Neuronal stem cell (in vitro differentiated cells): Measurements from ENCODE around the gene PIK3CD.

Experiments
- DNase-seq: peaks from one replicate; pipeline ENCODE4 v3.0.0-alpha.2; 2013; ENCODE audit warnings: low spot score
- H2AFZ ChIP-seq: one replicate; pipeline ENCODE4 v1.6.1; 2013; ENCODE audit warnings: mild to moderate bottlenecking, low read length, inconsistent platforms
- H2AK5ac ChIP-seq: 2 replicates; pipeline ENCODE4 v1.6.1; 2013; ENCODE audit warnings: low read depth, mild to moderate bottlenecking, inconsistent platforms, low read length, moderate library complexity, mixed read lengths
- H2BK120ac ChIP-seq: 2 replicates; pipeline ENCODE4 v1.6.1; 2013; ENCODE audit warnings: low read depth, mild to moderate bottlenecking, inconsistent platforms, low read length, moderate library complexity, mixed read lengths
- H2BK12ac ChIP-seq: one replicate; pipeline ENCODE4 v1.6.1; 2013; ENCODE audit warnings: low read length, inconsistent platforms
- H2BK15ac ChIP-seq: 2 replicates; pipeline ENCODE4 v1.6.1; 2013; ENCODE audit warnings: mild to moderate bottlenecking, low read length, inconsistent platforms, mixed read lengths
- H2BK5ac ChIP-seq: one replicate; pipeline ENCODE4 v1.6.1; 2013; ENCODE audit warnings: inconsistent platforms, mild to moderate bottlenecking, low read length, moderate library complexity
- H3K14ac ChIP-seq: one replicate; pipeline ENCODE4 v1.6.1; 2013; ENCODE audit warnings: low read length, inconsistent platforms
- H3K18ac ChIP-seq: 2 replicates; pipeline ENCODE4 v1.6.1; 2013; ENCODE audit warnings: low read length, inconsistent platforms
- H3K23ac ChIP-seq: 2 replicates; pipeline ENCODE4 v1.6.1; 2013; ENCODE audit warnings: low read depth, mild to moderate bottlenecking, mixed read lengths, low read length, inconsistent platforms; ENCODE audit not compliant: poor library complexity
- H3K27ac ChIP-seq: replicated peaks from 3 replicates; pipeline ENCODE4 v1.5.1; 2013; ENCODE audit warnings: low read length, inconsistent platforms
- H3K27me3 ChIP-seq, 3 experiments: 2 replicates each; pipeline ENCODE4 v1.6.1; 2013; ENCODE audit warnings: low read length in 3 of 3, mild to moderate bottlenecking in 2 of 3, inconsistent platforms in 1 of 3, low read depth in 1 of 3, mixed read lengths in 1 of 3, moderate library complexity in 1 of 3; ENCODE audit not compliant: control insufficient read depth in 3 of 3, insufficient read depth in 3 of 3
- H3K36me3 ChIP-seq, 2 donors: replicated peaks in 1 of 2; 2 replicates each; pipeline ENCODE4 v1.6.1; 2013; ENCODE audit warnings: low read length in 2 of 2; ENCODE audit not compliant: control insufficient read depth in 2 of 2, insufficient read depth in 2 of 2
- H3K4ac ChIP-seq: 2 replicates; pipeline ENCODE4 v1.6.1; 2013; ENCODE audit warnings: inconsistent platforms, mild to moderate bottlenecking, low read length, moderate library complexity
- H3K4me1 ChIP-seq, 2 donors: 1 replicate in 1 of 2; 2 replicates in 1 of 2; pipeline ENCODE4 v1.6.1; 2013; ENCODE audit warnings: low read length in 2 of 2, low read depth in 1 of 2; ENCODE audit not compliant: control insufficient read depth in 2 of 2, insufficient read depth in 1 of 2
- H3K4me2 ChIP-seq: one replicate; pipeline ENCODE4 v1.6.1; 2013; ENCODE audit warnings: mild to moderate bottlenecking, low read length, inconsistent platforms; ENCODE audit not compliant: insufficient read depth, poor library complexity, severe bottlenecking
- H3K4me3 ChIP-seq, 2 donors: 2 replicates each; pipeline ENCODE4 v1.5.1; 2013; ENCODE audit warnings: low read length in 2 of 2, mild to moderate bottlenecking in 2 of 2, inconsistent platforms in 1 of 2, moderate library complexity in 1 of 2
- H3K79me1 ChIP-seq: one replicate; pipeline ENCODE4 v1.6.1; 2013; ENCODE audit warnings: low read depth, mild to moderate bottlenecking, inconsistent platforms, low read length, moderate library complexity
- H3K9ac ChIP-seq: one replicate; pipeline ENCODE4 v1.6.1; 2013; ENCODE audit warnings: mild to moderate bottlenecking, low read depth, low read length, inconsistent platforms; ENCODE audit not compliant: poor library complexity
- H3K9me3 ChIP-seq, 2 donors: replicated peaks in 1 of 2; 2 replicates each; pipeline versions ENCODE3 to v1.6.1; 2013; ENCODE audit warnings: low read length in 2 of 2, mild to moderate bottlenecking in 2 of 2, inconsistent platforms in 1 of 2, low read depth in 1 of 2, mixed read lengths in 1 of 2, moderate library complexity in 1 of 2; ENCODE audit not compliant: control insufficient read depth in 2 of 2, insufficient read depth in 1 of 2
- H4K8ac ChIP-seq: one replicate; pipeline ENCODE4 v1.6.1; 2013; ENCODE audit warnings: low read depth, mild to moderate bottlenecking, inconsistent platforms, low read length, moderate library complexity
- H4K91ac ChIP-seq: one replicate; pipeline ENCODE4 v1.6.1; 2013; ENCODE audit warnings: low read length, low read depth, mild to moderate bottlenecking, inconsistent platforms; ENCODE audit not compliant: poor library complexity
- WGBS, 2 donors: extraction: QIAGEN DNeasy Blood & Tissue Kit; methylation state at CpG; one replicate each; pipeline ENCODE4 v1.1.7; 2013; ENCODE audit warnings: missing lambda C conversion rate in 2 of 2, mixed read lengths in 1 of 2; ENCODE audit not compliant: insufficient read length in 2 of 2, insufficient replicate concordance in 1 of 2; ENCODE audit errors: extremely low coverage in 2 of 2; 5-methylcytosine and 5-hydroxymethylcytosine counted together

The PIK3CD gene

DNA sequence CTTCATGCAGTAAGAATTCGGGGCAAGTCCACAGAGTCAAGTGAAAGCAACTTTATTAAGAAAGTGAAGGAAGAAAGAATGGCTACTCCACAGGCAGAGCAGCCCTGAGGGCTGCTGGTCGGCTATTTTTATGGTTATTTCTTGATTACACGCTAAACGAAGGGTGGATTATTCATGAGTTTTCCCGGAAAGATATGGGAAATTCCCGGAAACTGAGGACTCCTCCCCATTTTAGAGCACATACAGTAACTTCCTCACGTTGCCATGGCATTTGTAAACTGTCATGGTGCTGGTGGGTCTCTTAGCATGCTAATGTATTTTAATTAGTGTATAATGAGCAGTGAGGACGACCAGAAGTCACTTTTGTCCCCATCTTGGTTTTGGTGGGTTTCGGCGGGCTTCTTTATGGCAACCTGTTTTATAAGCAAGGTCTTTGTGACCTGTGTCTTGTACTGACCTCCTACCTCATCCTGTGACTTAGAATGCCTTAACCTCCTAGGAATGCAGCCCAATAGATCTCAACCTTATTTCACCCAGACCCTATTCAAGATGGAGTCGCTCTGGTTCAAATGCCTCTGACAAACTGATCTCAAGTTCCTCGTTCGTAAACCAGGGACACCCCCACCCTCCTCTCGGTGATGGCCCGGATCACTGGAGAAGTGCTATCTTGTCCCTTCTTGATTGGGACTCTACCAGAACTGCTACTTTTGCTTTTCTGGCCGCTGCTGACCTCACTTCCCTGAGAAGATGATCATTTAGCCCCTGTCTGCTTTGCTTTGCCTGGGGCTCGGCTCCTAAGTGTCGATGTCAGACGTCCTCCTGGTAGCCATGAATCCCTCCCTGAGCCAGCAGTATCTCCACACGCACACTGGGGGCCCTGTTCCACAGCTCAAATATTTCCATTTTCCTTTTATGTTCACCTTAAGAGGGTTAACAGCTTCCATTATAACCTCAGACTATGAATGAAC is 123.5 kb downstream of the PIK3CD start:
- Histone ChIP-seq H2BK5ac (no peak overlapping the region), H2AK5ac (no peak overlapping the region), H3K9ac (no peak overlapping the region), H3K4ac (no peak overlapping the region), H2AFZ (no peak overlapping the region), H3K18ac (no peak overlapping the region), H3K79me1 (peaks cover 7% of the 10 kb centered on the region), H2BK12ac (no peak overlapping the region), H3K14ac (no peak overlapping the region), H3K4me3 (no peak overlapping the region), H3K36me3 (peaks cover 10 to 34% of the 10 kb centered on the region in 2 donors), H4K8ac (no peak overlapping the region), H3K9me3 (no peaks in the 10 kb centered on the region), H3K27me3 (no peaks in the 10 kb centered on the region), H3K4me2 (no peak overlapping the region), H2BK120ac (no peak overlapping the region), H3K4me1 (no peaks in the 10 kb centered on the region), H3K27ac (no peak overlapping the region), H2BK15ac (no peak overlapping the region), H3K23ac (no peak overlapping the region), H4K91ac (no peak overlapping the region)
- no CpG with 5 or more reads among the region's 20 CpGs for WGBS, 2 donors
- no peak for DNase-seq

DNA sequence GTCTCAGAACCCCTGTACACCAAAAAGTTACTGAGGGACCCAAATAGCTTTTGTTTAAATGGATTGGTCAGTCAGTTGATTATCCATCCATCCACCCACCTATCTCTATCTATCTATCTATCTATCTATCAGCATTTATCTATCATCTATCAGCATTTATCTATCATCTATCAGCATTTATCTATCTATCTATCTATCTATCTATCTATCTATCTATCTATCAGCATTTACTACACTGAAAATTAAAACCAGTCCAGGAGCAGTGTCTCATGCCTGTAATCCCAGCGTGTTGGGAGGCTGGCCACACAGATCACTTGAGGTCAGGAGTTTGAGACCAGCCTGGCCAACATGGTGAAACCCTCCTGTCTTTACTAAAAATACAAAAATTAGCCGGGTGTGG is 125.2 kb downstream of the PIK3CD start:
- Histone ChIP-seq H3K27ac (no peak overlapping the region), H3K4me3 (no peak overlapping the region), H3K4me2 (no peak overlapping the region), H3K27me3 (no peaks in the 10 kb centered on the region), H2BK120ac (no peak overlapping the region), H3K36me3 (peaks cover 8 to 28% of the 10 kb centered on the region in 2 donors), H2AFZ (no peak overlapping the region), H3K18ac (no peak overlapping the region), H2AK5ac (no peak overlapping the region), H3K4ac (no peak overlapping the region), H3K23ac (no peak overlapping the region), H2BK12ac (no peak overlapping the region), H3K14ac (no peak overlapping the region), H3K9ac (no peak overlapping the region), H3K79me1 (peaks cover 7% of the 10 kb centered on the region), H2BK15ac (no peak overlapping the region), H4K8ac (no peak overlapping the region), H3K9me3 (no peaks in the 10 kb centered on the region), H2BK5ac (no peak overlapping the region), H4K91ac (no peak overlapping the region), H3K4me1 (no peaks in the 10 kb centered on the region)
- no peak for DNase-seq
- no CpG with 5 or more reads among the region's 2 CpGs for WGBS, 2 donors
